ENCODE data around the gene DLG2.

DLG2 gene

DNA sequence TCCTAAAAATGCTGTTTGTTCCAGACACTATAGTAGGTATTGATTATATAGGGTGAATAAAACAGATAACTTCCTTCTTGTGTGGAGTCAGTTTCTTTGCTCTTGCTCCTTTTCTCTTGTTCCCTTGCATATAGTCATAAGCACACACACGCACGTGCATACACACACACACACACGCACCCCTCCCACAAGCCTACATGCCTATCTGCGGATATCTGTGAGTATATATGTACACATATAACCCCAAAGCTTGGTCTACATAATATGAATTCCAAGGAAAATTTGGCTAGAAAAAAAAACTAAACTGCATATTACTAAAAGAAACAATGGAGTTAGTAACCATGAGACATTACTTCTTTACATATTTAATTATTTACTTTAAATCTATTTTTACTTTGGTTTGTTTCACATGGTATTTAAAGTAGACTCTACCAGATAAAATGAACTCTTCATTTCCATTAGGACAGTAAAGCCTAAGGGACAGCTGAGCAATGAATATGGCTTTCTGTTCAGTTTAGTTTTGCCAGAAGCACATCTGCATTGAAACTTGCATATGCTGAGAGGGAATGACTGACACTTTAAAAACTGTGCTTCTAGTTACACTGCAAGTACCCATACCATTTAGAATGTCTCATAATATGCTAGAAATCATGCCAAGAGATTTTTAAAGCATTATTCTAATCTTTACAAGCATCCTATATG, 676.4 kb downstream of the DLG2 start:
- DNase-seq (ENCODE audit: extremely low spot score, insufficient read length, low read depth) = no peak
- FAIRE-seq = no peak

DNA sequence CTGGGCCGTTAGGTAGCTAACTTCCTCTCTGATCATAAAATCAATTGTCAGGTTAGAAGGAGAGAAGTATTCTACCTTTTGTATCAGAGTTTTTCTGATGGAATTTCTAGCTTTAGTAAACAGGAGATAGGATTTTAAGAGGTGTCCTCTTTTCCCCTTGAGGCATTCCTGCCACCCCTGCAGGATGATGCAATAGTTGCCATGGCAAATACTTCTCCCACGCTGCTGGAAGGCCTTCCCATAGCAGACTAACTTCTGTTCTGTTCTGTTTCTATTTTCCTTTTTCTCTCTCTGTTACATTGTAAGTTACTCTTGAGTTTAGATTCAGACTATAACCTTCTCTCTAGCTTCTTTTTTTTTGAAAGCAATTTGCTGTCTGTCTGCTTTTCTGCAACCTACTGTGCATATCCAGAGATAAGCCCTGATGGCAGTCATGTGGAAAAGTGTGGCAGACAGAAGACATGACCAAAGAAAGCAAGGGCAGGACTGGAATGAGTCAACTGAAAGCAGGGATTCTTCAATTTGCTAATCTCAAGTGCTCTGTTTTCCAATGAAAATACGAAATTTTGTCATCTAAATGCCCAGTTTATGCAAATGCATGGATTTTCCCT, 679.1 kb downstream of the DLG2 start:
- DNase-seq (ENCODE audit: extremely low spot score, insufficient read length, low read depth) (no peak), FAIRE-seq (no peak)

DNA sequence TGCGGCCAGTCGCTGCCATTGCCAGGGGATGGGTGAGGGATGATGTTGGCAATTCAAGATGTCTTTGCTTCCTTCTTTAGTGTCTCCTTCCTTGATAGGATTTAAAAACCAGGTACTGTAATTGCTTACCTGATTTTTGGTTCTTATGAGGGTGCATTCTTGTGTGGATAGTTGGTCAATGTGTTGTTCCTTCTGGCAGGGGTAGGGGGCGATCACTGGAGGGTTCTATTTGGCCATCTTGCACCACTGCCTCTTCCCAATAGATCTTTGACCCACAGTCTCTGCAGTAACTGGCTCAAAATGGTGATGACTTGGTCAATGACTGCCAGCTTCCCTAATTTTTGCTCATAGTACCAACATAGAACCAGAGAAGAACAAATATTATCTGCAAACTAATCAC, 680.1 kb downstream of the DLG2 start:
- FAIRE-seq = no peak

DNA sequence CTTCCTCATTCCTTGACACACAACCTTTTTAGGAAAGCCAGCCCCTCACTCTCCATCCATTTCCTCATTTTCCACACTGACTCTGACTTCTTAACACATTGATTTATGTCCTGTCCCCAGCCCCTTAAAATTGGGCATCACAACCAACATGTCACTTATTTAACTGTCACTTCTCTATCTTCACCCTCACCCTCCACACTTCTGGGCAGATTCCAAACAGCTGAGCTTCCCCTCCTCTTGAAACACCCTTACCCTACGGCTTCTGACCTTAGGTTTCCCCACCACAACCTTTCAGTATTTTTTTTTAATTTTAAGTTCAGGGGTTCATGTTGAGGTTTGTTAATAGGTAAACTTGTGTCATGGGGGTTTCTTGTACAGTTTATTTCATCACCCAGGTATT, 696.3 kb downstream of the DLG2 start:
- DNase-seq (ENCODE audit: extremely low spot score, insufficient read length, low read depth) = no peak
- no peak for FAIRE-seq

More for the DNA sequence above, 680.1 kb downstream of the DLG2 start:
- no peak for DNase-seq (ENCODE audit: extremely low spot score, insufficient read length, low read depth)

DNA sequence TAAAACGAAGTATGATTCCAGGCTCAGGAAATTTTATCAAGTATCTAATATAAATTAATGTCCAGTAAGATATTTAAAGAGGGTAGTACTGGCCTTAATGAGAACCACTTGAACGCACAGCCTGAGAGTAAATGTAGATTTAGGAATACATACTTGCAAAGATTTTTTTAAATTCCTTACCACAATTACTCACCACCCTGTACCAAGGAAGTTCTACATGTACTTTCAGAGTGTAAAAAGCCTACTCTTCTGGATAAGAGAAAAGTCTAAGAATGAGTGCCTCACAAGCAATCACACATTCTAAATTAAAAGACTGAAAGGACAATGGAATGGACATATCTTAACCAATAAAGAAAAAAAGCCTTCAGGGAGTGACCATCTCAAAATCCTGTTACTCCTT, 697.4 kb downstream of the DLG2 start:
- FAIRE-seq = no peak
- DNase-seq (ENCODE audit: extremely low spot score, insufficient read length, low read depth) = no peak

DNA sequence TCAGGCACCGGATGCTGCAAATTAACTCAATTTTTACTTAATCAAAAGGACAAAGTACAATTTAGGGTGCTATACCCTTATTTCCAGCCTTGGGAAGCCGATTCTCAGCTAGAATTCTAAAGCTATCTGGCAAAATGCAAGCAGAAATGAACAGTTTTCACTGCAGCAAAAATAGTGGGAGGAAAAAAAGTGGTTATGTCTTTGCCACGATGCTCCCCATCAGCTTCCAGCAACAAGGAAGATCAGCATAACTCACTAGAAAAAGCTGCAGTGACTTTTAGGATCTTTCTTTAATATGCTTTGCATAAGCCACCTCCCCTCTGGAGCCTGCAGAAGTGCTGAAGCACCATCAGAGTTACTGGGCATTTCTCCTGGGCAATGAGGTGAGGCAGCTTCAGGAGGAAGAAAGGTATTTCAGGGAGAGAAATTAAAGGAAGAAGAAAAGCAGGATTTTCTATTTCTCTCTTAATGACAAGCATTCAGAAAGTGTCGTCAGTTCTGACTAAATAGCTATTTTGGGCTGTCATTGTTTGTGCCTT, 702.9 kb downstream of the DLG2 start:
- no peak for DNase-seq (ENCODE audit: extremely low spot score, insufficient read length, low read depth)
- no peak for FAIRE-seq

DNA sequence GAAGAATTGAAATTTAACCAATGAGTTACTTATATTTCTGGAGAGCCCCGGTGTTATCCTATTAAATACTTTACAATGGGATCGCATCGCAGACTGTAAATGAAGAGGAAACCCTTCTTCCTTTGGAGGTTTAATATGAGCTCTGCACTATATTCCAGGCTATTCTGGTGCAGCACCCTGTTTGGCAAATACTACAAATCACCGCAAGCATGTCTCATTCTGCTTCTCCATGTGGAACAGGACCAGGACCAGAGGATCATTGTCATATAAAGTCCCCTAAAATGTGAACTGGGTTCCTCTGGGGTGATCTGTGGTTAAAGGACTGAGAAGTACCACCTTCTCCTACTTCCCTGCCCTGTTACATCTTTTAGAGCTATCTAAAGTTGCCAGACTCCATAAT, 703.7 kb downstream of the DLG2 start:
- FAIRE-seq (no peak), DNase-seq (ENCODE audit: extremely low spot score, insufficient read length, low read depth) (no peak)

DNA sequence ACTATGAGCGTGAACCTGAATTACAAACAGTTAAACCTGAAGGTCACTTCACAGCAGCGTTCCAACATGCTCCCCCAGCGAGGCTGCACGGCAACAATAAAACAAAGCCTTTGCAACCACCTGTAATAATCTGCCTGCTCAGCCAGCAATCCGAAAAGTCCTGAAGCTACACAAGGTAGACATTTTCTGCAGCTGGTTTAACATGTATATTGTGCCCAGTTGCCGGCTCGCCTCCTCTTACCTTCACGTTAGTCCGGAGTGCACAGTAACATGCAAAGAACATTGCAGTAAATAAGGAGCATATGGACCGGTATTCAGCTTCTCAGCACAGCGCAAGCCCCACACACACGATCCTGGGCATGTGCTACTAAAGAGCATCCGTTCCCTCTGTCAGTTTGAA, 704.3 kb downstream of the DLG2 start:
- FAIRE-seq (no peak), DNase-seq (ENCODE audit: extremely low spot score, insufficient read length, low read depth) (no peak)

DNA sequence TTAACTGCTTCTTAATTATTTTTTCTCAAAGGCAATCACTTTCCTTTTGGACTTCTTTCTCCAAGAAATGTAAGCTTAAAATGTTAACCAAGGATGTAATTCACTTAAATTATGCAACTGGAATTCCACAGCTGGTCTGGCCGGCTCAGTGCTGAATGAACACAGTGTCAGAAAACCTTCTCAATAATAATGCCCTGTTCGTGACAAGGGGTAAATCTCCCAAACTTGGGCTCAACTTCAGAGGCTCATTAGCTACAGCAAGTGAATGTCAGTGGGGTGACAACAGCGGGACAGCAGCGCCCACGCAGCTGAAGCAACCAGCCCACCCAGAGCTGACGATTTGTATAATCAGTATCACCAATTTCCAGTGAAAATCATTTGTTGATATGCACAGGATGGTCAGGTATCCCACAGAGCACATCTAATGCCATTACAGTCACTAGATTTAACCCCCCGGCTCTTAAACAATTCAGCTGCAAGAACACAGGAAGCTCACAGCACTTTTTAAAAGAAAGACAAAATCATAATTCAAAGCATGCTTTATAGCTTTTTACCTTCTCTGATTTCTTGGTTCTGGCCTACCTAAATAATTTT, 704.8 kb downstream of the DLG2 start:
- no peak for FAIRE-seq
- DNase-seq (ENCODE audit: extremely low spot score, insufficient read length, low read depth) = no peak

DNA sequence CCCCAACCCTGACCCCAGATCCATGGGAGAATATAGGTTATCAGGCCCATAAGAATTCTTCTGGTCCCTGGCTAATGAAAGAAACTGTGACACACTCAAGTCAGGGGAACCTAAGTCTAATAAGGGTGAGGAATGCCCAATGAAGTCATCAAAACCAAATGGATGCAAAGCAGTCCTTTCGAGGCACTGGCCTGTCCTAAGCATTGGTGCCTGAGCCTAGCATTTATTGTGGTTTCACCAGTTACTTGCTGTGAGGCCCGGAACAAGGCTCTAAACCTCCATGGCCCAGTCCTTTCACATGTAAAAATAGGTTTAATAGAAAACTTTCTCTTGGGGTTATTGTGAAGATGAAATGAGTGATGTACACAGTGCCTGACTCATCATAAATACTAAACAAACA, 712.6 kb downstream of the DLG2 start:
- FAIRE-seq (no peak), DNase-seq (ENCODE audit: extremely low spot score, insufficient read length, low read depth) (no peak)

DNA sequence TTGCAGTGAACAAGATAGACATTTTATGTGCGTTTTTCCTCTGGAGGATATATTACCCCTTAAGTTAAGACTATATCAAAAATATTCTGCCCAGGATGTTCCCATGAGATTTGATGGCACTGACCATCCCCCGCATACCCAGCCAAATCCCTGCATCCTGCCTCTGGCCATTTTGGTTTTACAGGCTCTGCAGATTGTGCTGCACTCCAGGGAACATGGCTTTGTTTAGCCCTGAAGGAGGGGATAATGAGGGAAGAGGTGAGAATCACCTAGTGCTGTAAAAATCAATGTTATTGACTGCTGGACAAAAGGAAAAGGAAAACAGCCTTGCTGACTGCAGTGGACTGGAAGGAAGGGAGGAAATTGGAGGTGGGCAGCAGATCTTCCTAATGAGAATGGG, 717.4 kb downstream of the DLG2 start:
- DNase-seq (ENCODE audit: extremely low spot score, insufficient read length, low read depth) (no peak), FAIRE-seq (no peak)

DNA sequence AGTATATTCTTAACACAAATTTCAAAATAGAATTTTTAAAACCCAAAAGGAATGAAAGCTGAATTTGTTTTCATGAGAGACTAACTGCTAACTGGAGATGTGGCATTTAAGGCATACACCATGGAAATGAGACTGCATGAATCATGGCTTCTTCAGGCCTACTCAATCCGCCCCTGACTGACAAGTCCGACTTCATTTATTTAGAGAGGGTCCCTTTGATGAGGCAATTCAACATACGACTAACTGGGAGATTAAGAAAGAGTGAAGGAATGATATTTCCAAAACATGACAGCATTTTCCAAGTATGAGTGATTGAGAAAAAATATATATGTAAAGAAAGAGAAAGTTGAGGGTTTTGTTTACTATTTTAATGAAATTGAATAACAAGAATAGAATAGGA, 720.1 kb downstream of the DLG2 start:
- DNase-seq (ENCODE audit: extremely low spot score, insufficient read length, low read depth) = no peak
- FAIRE-seq = no peak

DNA sequence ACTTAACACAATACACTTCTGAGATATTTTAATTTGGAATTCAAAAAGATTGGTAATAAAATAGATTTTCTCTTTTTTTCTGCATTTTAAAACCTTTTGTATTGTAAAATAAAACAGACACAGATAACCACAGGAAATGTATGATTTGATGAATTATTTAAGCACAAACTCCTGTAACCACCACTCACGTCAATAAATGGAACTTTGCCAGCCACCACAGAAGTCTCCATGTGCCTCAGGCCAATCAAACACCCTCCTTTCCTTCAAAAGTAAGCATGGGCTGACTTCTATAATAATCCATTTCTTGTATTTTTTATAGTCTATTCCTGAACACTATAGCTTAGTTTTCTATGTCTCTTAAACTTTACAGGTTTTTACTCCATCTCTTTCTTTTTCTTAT, 721.7 kb downstream of the DLG2 start:
- FAIRE-seq (no peak), DNase-seq (ENCODE audit: extremely low spot score, insufficient read length, low read depth) (no peak)

DNA sequence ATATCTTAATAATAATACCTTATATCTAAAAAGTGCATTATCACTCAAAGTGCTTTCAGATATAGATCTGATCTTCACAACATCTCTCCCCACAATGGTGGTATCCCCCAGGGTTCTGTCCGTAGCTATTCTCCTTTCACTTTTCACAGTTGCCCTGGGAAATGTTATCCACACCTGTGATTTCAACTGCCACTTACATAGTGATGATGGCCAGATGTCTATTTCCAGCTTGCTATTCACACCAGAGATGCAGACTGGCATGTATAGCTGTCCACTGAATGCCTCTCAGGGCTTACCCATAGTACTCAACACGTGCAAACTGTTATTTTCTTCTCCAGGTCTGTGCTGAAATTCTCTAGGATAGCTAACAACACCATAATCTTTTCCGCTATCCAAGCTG, 724.7 kb downstream of the DLG2 start:
- DNase-seq (ENCODE audit: extremely low spot score, insufficient read length, low read depth) (no peak), FAIRE-seq (no peak)

DNA sequence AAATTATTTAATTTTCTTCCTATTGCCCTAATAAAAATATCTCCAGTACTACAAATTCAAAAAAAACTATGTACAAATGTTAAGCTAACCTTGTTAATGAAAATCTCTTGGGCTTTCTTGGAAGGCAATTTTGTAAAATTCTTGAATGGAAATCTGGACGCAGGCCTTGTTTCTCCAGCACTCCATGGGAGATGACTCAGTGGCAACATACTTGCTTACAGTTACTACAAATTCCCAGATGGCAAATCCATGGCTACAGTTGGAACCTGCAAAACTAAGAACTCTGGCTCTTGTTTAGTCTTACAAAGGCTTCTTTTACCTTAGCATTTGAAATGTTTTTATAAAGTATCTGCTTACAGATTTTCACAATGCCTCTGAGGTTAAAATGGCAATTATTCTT, 725.2 kb downstream of the DLG2 start:
- no peak for FAIRE-seq
- DNase-seq (ENCODE audit: extremely low spot score, insufficient read length, low read depth) = no peak

DNA sequence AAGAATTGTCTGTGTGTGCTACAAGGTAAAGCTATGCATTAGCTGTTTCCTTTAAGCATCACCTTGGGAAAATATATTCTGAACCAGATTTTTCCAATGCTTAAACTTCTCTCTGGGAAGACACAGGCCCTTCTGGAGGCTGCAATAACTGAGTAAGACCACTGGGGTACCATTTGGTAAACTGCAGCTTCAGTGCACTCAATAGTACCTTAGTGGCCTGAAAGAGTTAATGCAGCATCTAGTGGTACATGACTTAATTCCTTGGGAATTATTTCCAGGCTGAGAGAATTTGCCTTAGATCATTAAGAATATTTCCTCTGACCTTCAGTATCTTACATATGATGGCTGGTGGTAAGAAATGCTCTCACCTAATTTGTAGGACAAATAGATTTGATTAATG, 727.4 kb downstream of the DLG2 start:
- DNase-seq (ENCODE audit: extremely low spot score, insufficient read length, low read depth) (no peak), FAIRE-seq (no peak)

DNA sequence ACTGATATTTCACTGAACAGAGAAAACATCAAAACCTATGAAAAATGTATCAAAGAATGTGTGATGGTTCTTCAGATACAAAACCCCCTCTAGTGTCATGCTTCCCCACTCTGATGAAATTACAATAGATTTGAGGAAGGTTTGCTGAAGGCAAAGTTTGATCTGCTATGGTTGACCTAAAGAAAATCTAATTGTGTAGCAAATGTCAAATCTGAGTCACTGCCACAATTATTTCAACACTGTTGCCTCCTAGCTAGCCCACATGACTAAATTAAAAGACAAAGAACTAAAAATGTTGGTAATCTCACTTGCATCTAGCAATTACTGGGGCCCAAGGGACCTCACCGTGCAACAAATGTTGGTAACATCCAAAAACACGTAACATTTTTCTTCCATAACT, 728.0 kb downstream of the DLG2 start:
- FAIRE-seq (no peak), DNase-seq (ENCODE audit: extremely low spot score, insufficient read length, low read depth) (no peak)

DNA sequence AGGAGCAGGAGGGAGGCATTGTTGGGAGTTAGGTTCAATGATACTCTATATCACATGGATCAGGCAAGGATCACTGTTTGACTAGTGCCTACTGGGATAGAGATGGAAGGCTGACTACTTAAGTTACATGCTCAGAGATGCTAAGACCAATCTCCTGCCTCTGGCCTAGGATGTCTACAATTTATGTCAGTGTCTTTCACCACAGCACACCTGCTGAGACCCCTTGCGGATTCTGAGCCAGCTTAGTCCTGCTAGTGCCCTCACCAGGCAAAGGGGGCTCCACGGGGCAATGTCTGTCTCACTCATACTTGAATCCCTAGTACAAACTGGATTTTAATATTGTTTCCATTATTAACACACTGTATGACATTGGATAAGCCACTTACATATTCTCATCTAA, 732.5 kb downstream of the DLG2 start:
- DNase-seq (ENCODE audit: extremely low spot score, insufficient read length, low read depth) (no peak), FAIRE-seq (no peak)

DNA sequence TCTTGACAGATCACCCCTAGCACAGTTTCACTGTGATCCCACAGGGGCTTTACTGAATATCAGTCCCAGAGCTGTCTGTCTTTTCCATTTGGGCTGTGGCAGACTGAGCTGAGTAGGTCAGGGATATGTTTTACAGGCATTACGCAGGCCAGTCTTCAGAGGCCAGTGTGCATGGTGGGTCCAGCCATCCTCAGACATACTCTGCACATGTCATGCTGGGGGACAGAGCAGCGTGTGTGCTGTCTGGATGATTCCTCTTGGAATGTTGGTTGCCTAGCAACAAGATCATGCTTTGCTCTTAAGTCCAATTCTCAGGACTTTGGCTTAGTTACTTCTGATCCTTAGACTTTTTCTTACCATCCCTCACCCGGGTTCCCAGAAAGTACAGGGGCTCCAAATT, 736.5 kb downstream of the DLG2 start:
- DNase-seq (ENCODE audit: extremely low spot score, insufficient read length, low read depth) = no peak
- FAIRE-seq = no peak

DNA sequence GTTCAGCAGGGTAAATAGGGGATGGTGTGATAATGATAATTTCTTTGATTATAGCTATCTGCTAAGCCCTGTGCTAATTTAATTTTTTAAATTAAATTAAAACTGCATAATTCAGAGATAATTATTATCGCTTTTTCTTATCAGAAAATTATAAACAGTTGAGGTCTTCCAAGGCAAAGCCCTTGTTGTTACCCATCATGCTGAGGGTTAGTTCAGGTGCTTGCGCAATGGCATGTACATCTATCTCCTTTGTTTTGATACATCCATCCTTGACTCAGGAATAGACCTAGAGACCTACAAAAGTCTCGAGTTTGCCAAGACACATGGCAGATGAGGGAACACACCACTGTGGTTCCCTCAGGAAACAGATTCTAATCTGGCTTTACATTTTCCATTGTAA, 737.6 kb downstream of the DLG2 start:
- no peak for DNase-seq (ENCODE audit: extremely low spot score, insufficient read length, low read depth)
- no peak for FAIRE-seq

DNA sequence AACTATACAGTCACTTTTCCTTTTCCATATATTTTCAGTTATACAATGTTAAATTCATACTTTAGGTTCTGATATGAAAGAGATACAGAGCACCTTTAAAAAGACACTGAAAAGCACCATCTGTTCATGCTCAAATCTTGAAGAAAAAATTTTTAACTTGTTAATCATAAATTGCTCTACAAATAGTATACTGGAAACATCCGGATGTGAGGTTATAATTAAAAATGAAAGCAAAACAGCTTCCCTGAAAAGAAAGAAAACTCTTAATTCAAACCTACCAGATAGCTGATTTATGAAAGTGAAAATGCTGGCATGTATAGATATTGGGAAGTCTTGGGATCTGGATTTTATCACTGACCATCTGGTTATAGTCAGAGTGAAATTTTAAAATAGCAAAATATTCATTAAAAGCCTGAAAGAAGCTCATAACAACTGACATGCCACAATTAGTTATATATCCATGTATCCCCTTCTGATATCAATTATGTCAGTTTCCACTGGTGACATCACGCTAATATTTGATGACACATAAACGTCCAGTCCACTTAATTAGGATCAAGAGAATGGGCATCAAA, 740.0 kb downstream of the DLG2 start:
- FAIRE-seq (no peak), DNase-seq (ENCODE audit: extremely low spot score, insufficient read length, low read depth) (no peak)

Measured in GM18507 (cell line).